Measurements from ENCODE around the gene FOXK1.

GRCh38 chr7:4768597-4769569 is 86.8 kb downstream of the FOXK1 start:
- TF ChIP-seq CTCF (conservative IDR thresholded peaks at IDR 0.05 in 1 of 2, IDR thresholded peaks at IDR 0.05 in 1 of 2; ENCODE audit: low read depth in 1 of 2, low read length in 2 of 2) (no peak), EZH2 (IDR thresholded peaks at IDR 0.05; ENCODE audit: low read length, missing control alignments) (no peak)

Data from fibroblast of lung (primary cell).